GM19467 (cell line): ENCODE data around the gene PGGHG.

Experiments
- ATAC-seq: cut with Tn5 transposase; IDR thresholded peaks from one replicate; pipeline ENCODE4 v1.9.1; 2021; ENCODE audit warnings: mild to moderate bottlenecking, moderate library complexity; ENCODE audit not compliant: unreplicated experiment

The PGGHG gene

GRCh38 chr11:288478-289397 is at the start of gene PGGHG:
TSS of gene PGGHG (plus strand) at chr11:289126. CDS start at chr11:289817, 691 bp downstream.
- no peak for ATAC-seq

GRCh38 chr11:240315-240714 is 48.6 kb upstream of the PGGHG start:
- ATAC-seq: no peak

- no peak for ATAC-seq
Observed at GRCh38 chr11:241634-242033, 47.3 kb upstream of the PGGHG start.

GRCh38 chr11:244376-244775 is 44.5 kb upstream of the PGGHG start:
- no peak for ATAC-seq

GRCh38 chr11:249062-249461 is 39.9 kb upstream of the PGGHG start:
- no peak for ATAC-seq

- ATAC-seq: no peak
Observed at GRCh38 chr11:250274-250673, 38.7 kb upstream of the PGGHG start.

GRCh38 chr11:250740-251299 is 38.1 kb upstream of the PGGHG start:
- no peak for ATAC-seq

GRCh38 chr11:251550-251949 is 37.4 kb upstream of the PGGHG start:
- no peak for ATAC-seq

GRCh38 chr11:252666-253065 is 36.3 kb upstream of the PGGHG start:
- ATAC-seq: no peak

- ATAC-seq: no peak
Observed at GRCh38 chr11:253160-253885, 35.6 kb upstream of the PGGHG start.

- no peak for ATAC-seq
Observed at GRCh38 chr11:253886-254270, 35.0 kb upstream of the PGGHG start.

GRCh38 chr11:255176-255575 is 33.8 kb upstream of the PGGHG start:
- no peak for ATAC-seq

GRCh38 chr11:255816-256215 is 33.1 kb upstream of the PGGHG start:
- no peak for ATAC-seq

- no peak for ATAC-seq
Observed at GRCh38 chr11:256952-257737, 31.8 kb upstream of the PGGHG start.

GRCh38 chr11:257766-258493 is 31.0 kb upstream of the PGGHG start:
- ATAC-seq: no peak

- no peak for ATAC-seq
Observed at GRCh38 chr11:259413-259812, 29.5 kb upstream of the PGGHG start.

GRCh38 chr11:261624-262023 is 27.3 kb upstream of the PGGHG start:
- no peak for ATAC-seq

- no peak for ATAC-seq
Observed at GRCh38 chr11:266676-267439, 22.1 kb upstream of the PGGHG start.

- no peak for ATAC-seq
Observed at GRCh38 chr11:267491-267994, 21.4 kb upstream of the PGGHG start.
